GM12892 (cell line): ENCODE data around the gene PRKAG3.

Experiments
- POLR2A ChIP-seq: IDR thresholded peaks from 2 replicates; pipeline ENCODE4 v1.6.1; 2011; ENCODE audit warnings: low read depth, low read length, control low read depth
- TAF1 ChIP-seq: IDR thresholded peaks from 2 replicates; pipeline ENCODE4 v1.6.1; 2011; ENCODE audit warnings: low read depth, mild to moderate bottlenecking, control low read depth, low read length, borderline replicate concordance

GRCh38 chr2:218814540-218815243, 16.9 kb downstream of the PRKAG3 start:
- TF ChIP-seq POLR2A (no peak), TAF1 (no peak)
